Measurements from ENCODE around the gene PPP1R1C.

DNA sequence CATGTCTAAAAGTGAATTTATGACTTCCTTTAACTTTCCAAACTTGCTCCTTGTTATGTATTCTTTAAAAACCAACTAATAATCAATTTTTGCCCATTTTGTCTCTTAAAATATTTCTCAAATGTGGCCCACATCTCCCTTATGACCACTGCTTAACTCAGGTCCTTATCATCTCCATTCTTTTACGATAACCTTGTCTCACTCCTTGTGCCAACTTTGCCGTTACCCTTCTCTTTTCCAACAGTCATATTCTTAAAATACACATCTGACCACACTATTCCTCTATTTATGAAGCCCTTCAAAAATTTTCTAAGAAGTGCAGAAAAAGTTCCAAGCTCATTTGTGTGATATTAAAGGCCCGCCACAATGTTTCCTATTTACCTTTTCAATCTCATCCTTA, 47.8 kb downstream of the PPP1R1C start:
- TF ChIP-seq, protein P1, sequence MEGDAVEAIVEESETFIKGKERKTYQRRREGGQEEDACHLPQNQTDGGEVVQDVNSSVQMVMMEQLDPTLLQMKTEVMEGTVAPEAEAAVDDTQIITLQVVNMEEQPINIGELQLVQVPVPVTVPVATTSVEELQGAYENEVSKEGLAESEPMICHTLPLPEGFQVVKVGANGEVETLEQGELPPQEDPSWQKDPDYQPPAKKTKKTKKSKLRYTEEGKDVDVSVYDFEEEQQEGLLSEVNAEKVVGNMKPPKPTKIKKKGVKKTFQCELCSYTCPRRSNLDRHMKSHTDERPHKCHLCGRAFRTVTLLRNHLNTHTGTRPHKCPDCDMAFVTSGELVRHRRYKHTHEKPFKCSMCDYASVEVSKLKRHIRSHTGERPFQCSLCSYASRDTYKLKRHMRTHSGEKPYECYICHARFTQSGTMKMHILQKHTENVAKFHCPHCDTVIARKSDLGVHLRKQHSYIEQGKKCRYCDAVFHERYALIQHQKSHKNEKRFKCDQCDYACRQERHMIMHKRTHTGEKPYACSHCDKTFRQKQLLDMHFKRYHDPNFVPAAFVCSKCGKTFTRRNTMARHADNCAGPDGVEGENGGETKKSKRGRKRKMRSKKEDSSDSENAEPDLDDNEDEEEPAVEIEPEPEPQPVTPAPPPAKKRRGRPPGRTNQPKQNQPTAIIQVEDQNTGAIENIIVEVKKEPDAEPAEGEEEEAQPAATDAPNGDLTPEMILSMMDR (IDR thresholded peaks at IDR 0.05; ENCODE audit: poor library complexity, severe bottlenecking) = no peak
- TF ChIP-seq POLR2AphosphoS5 (IDR thresholded peaks at IDR 0.05) = no peak

All from neural cell (in vitro differentiated cells).